Tibial artery (tissue), 4 donors: ENCODE measurements around the gene PRSS56.

Experiments
- DNase-seq, 2 donors: peaks; one replicate each; pipeline ENCODE4 v3.0.0-alpha.2; 2019
- H3K27ac ChIP-seq, 2 donors: fragments of 200-600 bp; sonication (generic) in 1 of 2; 1 replicate in 1 of 2; 2 replicates in 1 of 2; pipeline ENCODE4 v1.5.1; 2018 to 2019; ENCODE audit warnings: mild to moderate bottlenecking in 1 of 2
- H3K27me3 ChIP-seq, 2 donors: fragments of 200-600 bp; sonication (generic) in 1 of 2; one replicate each; pipeline versions ENCODE4 v1.5.1 to v1.6.0; 2016 to 2019
- H3K36me3 ChIP-seq, 3 donors: fragments of 200-600 bp; sonication (generic) in 2 of 3; one replicate each; pipeline ENCODE4 v1.5.1; 2016 to 2019; ENCODE audit warnings: mild to moderate bottlenecking in 2 of 3
- H3K4me1 ChIP-seq, 4 donors: fragments of 200-600 bp; sonication (generic) in 2 of 4; 1 replicate in 3 of 4; 2 replicates in 1 of 4; pipeline ENCODE4 v1.5.1; 2016 to 2019
- H3K4me3 ChIP-seq, 2 donors: fragments of 200-600 bp; sonication (generic) in 1 of 2; 1 replicate in 1 of 2; 2 replicates in 1 of 2; pipeline ENCODE4 v1.5.1; 2018 to 2019; ENCODE audit warnings: mild to moderate bottlenecking in 2 of 2
- H3K9me3 ChIP-seq, 3 donors: fragments of 200-600 bp; sonication (generic) in 1 of 3; one replicate each; pipeline ENCODE4 v1.5.1; 2016 to 2019
- CTCF ChIP-seq, 2 experiments: fragments of 200-600 bp in 1 of 2; fragments of 450-650 bp in 1 of 2; IDR thresholded peaks; one replicate each; pipeline ENCODE4 v1.5.1; 2017 to 2019; ENCODE audit warnings: antibody characterized with exemption in 2 of 2, mild to moderate bottlenecking in 1 of 2, moderate library complexity in 1 of 2
- intact Hi-C: fragments of 100-400 bp; cut with DNase I; formaldehyde crosslinking; loops from one replicate; pipeline ENCODE4 v1.15.0; 2023; ENCODE audit warnings: low total_unique reads

The PRSS56 gene

GRCh38 chr2:232496501-232497270 lies 23.5 kb upstream of the PRSS56 start:
- intact Hi-C loops, result no loop called here
- no peak for TF ChIP-seq CTCF (IDR thresholded peaks at IDR 0.05)
- H3K36me3 ChIP-seq, result no peaks in the 10 kb centered on the region
- H3K9me3 ChIP-seq, result no peaks in the 10 kb centered on the region
- no peaks in the 10 kb centered on the region for H3K4me1 ChIP-seq
- no peak for DNase-seq
- H3K27me3 ChIP-seq, result peaks cover 0 to 35% of the 10 kb centered on the region in 2 donors
- no peak overlapping the region for H3K4me3 ChIP-seq
- H3K27ac ChIP-seq, result no peak overlapping the region

- Histone ChIP-seq H3K27me3 (peaks cover 0 to 41% of the 10 kb centered on the region in 2 donors), H3K27ac (no peak overlapping the region)
- intact Hi-C loops, result no loop called here
Measured at GRCh38 chr2:232497348-232497747, 22.8 kb upstream of the PRSS56 start.

GRCh38 chr2:232498452-232498851 lies 21.7 kb upstream of the PRSS56 start:
- Histone ChIP-seq H3K27me3 (peaks cover 0 to 52% of the 10 kb centered on the region in 2 donors), H3K9me3 (no peaks in the 10 kb centered on the region), H3K4me3 (no peak overlapping the region), H3K27ac (no peak overlapping the region), H3K36me3 (no peaks in the 10 kb centered on the region), H3K4me1 (peaks cover 0 to 14% (median 10%) of the 10 kb centered on the region in 4 donors)
- no peak for DNase-seq
- intact Hi-C loops, result no loop called here
- no peak for TF ChIP-seq CTCF (IDR thresholded peaks at IDR 0.05)

More at GRCh38 chr2:232497348-232497747, 22.8 kb upstream of the PRSS56 start:
- DNase-seq, result no peak
- Histone ChIP-seq H3K4me1 (peaks cover 0 to 3% (median 0%) of the 10 kb centered on the region in 4 donors), H3K36me3 (no peaks in the 10 kb centered on the region), H3K9me3 (no peaks in the 10 kb centered on the region), H3K4me3 (no peak overlapping the region)
- TF ChIP-seq CTCF (IDR thresholded peaks at IDR 0.05), result no peak

GRCh38 chr2:232501331-232501771 lies 18.8 kb upstream of the PRSS56 start:
- no peak for TF ChIP-seq CTCF (IDR thresholded peaks at IDR 0.05)
- no peak for DNase-seq
- no peak overlapping the region for H3K27ac ChIP-seq
- peaks cover 0 to 77% of the 10 kb centered on the region in 2 donors for H3K27me3 ChIP-seq
- no peaks in the 10 kb centered on the region for H3K36me3 ChIP-seq
- H3K4me1 ChIP-seq, result peaks cover 0 to 19% (median 15%) of the 10 kb centered on the region in 4 donors
- H3K9me3 ChIP-seq, result no peaks in the 10 kb centered on the region
- intact Hi-C loops, result no loop called here
- H3K4me3 ChIP-seq, result no peak overlapping the region

GRCh38 chr2:232501794-232502390 lies 18.3 kb upstream of the PRSS56 start:
- H3K36me3 ChIP-seq, result no peaks in the 10 kb centered on the region
- H3K9me3 ChIP-seq, result no peaks in the 10 kb centered on the region
- intact Hi-C loops, result no loop called here
- TF ChIP-seq CTCF (IDR thresholded peaks at IDR 0.05), result no peak
- H3K4me3 ChIP-seq, result no peak overlapping the region
- peaks cover 0 to 19% (median 15%) of the 10 kb centered on the region in 4 donors for H3K4me1 ChIP-seq
- peaks cover 0 to 79% of the 10 kb centered on the region in 2 donors for H3K27me3 ChIP-seq
- no peak for DNase-seq
- no peak overlapping the region for H3K27ac ChIP-seq
